WTC11 (cell line): ENCODE results near the gene CHMP1A. TPM values are rescaled to one million over a fixed set of nuclear protein-coding genes. Genes with fewer than 3 reads are reported as not detected.

Experiments used
- ATAC-seq: fragments of 200-7000 bp; cut with Tn5 transposase; 2 replicates; pipeline ENCODE4 v1.10.0; 2021; ENCODE audit warnings: mild to moderate bottlenecking, moderate library complexity
- CTCF ChIA-PET: fragments of 300-600 bp; sonication (Branson Sonifier 250); formaldehyde crosslinking; loops from one replicate; lab custom pipeline; 2021; ENCODE audit warnings: antibody characterized with exemption; lab: Charles Lee
- POLR2A ChIA-PET: fragments of 350-600 bp; sonication (Branson Sonifier 250); formaldehyde crosslinking; loops from one replicate; lab custom pipeline; 2021; ENCODE audit warnings: antibody characterized with exemption; lab: Charles Lee
- DNase-seq: peaks from one replicate; pipeline ENCODE4 v3.0.0; 2021; ENCODE audit warnings: low spot score
- H3K27ac Mint-ChIP-seq: 2 replicates; pipeline ENCODE4 v1.8.0; 2021; ENCODE audit warnings: mixed read lengths
- H3K27me3 Mint-ChIP-seq: 2 replicates; pipeline ENCODE4 v1.8.0; 2021; ENCODE audit warnings: low read depth, mild to moderate bottlenecking, moderate library complexity, mixed read lengths
- H3K36me3 Mint-ChIP-seq: 2 replicates; pipeline ENCODE4 v1.8.0; 2021; ENCODE audit warnings: mixed read lengths
- H3K4me1 Mint-ChIP-seq: 2 replicates; pipeline ENCODE4 v1.8.0; 2022; ENCODE audit warnings: mixed read lengths
- H3K4me3 Mint-ChIP-seq: 2 replicates; pipeline ENCODE4 v1.8.0; 2021; ENCODE audit warnings: mild to moderate bottlenecking, moderate library complexity, mixed read lengths
- H3K9me3 Mint-ChIP-seq: 2 replicates; pipeline ENCODE4 v1.8.0; 2021; ENCODE audit warnings: mixed read lengths
- AFF4 ChIP-seq: sonication (generic); formaldehyde crosslinking; IDR thresholded peaks from 2 replicates; pipeline ENCODE4 v1.8.1; 2023; ENCODE audit warnings: mild to moderate bottlenecking, missing genetic modification reagents, borderline replicate concordance
- AR ChIP-seq: fragments of 250-450 bp; sonication (Bioruptor Pico); IDR thresholded peaks from 2 replicates; pipeline ENCODE4 v1.9.0; 2021; ENCODE audit warnings: mild to moderate bottlenecking
- ATF6 ChIP-seq: sonication (generic); formaldehyde crosslinking; IDR thresholded peaks from 2 replicates; pipeline ENCODE4 v1.8.1; 2023; ENCODE audit warnings: mild to moderate bottlenecking, missing genetic modification reagents
- CTCF ChIP-seq: fragments of 200-600 bp; IDR thresholded peaks from 2 replicates; pipeline ENCODE4 v1.8.0; 2022; ENCODE audit warnings: antibody characterized with exemption
- ELF4 ChIP-seq: sonication (generic); formaldehyde crosslinking; IDR thresholded peaks from 2 replicates; pipeline ENCODE4 v1.8.1; 2022; ENCODE audit warnings: low read depth, mild to moderate bottlenecking, moderate library complexity, missing genetic modification reagents
- HMGA2 ChIP-seq: fragments of 250-450 bp; sonication (Bioruptor Pico); IDR thresholded peaks from 2 replicates; pipeline ENCODE4 v1.4.0; 2021; ENCODE audit warnings: mild to moderate bottlenecking, moderate library complexity
- MYBL2 ChIP-seq: sonication (generic); formaldehyde crosslinking; IDR thresholded peaks from 2 replicates; pipeline ENCODE4 v1.8.1; 2023; ENCODE audit warnings: mild to moderate bottlenecking, moderate library complexity, missing genetic modification reagents
- OVOL2 ChIP-seq: fragments of 250-450 bp; sonication (Bioruptor Pico); IDR thresholded peaks from 2 replicates; pipeline ENCODE4 v1.9.0; 2021; ENCODE audit warnings: mild to moderate bottlenecking, borderline replicate concordance
- PRDM15 ChIP-seq: sonication (generic); formaldehyde crosslinking; IDR thresholded peaks from 2 replicates; pipeline ENCODE4 v1.8.0; 2022; ENCODE audit warnings: missing genetic modification reagents
- ZNF263 ChIP-seq: sonication (generic); formaldehyde crosslinking; IDR thresholded peaks from 2 replicates; pipeline ENCODE4 v1.8.1; 2022; ENCODE audit warnings: low read depth, mild to moderate bottlenecking, moderate library complexity, missing genetic modification reagents
- ZNF281 ChIP-seq: sonication (generic); formaldehyde crosslinking; IDR thresholded peaks from 2 replicates; pipeline ENCODE4 v1.8.0; 2023; ENCODE audit warnings: mild to moderate bottlenecking, missing genetic modification reagents
- total RNA-seq: library from RNA; stranded (reverse); gene quantifications from 3 replicates; pipeline ENCODE4 v1.2.3, GENCODE V29; 2021

CHMP1A gene
- total RNA-seq, 1 experiment from 2014 or later, result 76.0 TPM

- no peak for TF ChIP-seq AR (CRISPR knock-in tag)
- no peak for TF ChIP-seq PRDM15 (CRISPR knock-in tag)
- no peak for TF ChIP-seq ZNF281
- no peak for TF ChIP-seq HMGA2 (CRISPR knock-in tag)
- TF ChIP-seq, all 79 proteins: peak for 0
Observed at GRCh38 chr16:89653656-89654295, 3.7 kb downstream of the CHMP1A start (continued).

GRCh38 chr16:89651584-89651983, 5.9 kb downstream of the CHMP1A start:
- Mint-ChIP-seq H3K27ac (no peak overlapping the region), H3K9me3 (no peaks in the 10 kb centered on the region), H3K36me3 (peaks cover 21% of the 10 kb centered on the region), H3K4me1 (no peaks in the 10 kb centered on the region), H3K4me3 (no peak overlapping the region), H3K27me3 (no peaks in the 10 kb centered on the region)
- ChIA-PET CTCF (no interaction called here), POLR2A (no interaction called here)
- DNase-seq (no peak), ATAC-seq (no peak)
- TF ChIP-seq AFF4 (CRISPR knock-in tag) (no peak), ELF4 (no peak), OVOL2 (CRISPR knock-in tag) (no peak), ATF6 (CRISPR knock-in tag) (no peak), MYBL2 (CRISPR knock-in tag) (no peak), ZNF263 (CRISPR knock-in tag) (no peak), CTCF (no peak)
